Measurements from ENCODE around the gene RPL18. TPM values are rescaled to one million over a fixed set of nuclear protein-coding genes. Genes with fewer than 3 reads are reported as not detected.

Gene RPL18
- total RNA-seq, 1 donor from 2014 or later: 876 TPM

DNA sequence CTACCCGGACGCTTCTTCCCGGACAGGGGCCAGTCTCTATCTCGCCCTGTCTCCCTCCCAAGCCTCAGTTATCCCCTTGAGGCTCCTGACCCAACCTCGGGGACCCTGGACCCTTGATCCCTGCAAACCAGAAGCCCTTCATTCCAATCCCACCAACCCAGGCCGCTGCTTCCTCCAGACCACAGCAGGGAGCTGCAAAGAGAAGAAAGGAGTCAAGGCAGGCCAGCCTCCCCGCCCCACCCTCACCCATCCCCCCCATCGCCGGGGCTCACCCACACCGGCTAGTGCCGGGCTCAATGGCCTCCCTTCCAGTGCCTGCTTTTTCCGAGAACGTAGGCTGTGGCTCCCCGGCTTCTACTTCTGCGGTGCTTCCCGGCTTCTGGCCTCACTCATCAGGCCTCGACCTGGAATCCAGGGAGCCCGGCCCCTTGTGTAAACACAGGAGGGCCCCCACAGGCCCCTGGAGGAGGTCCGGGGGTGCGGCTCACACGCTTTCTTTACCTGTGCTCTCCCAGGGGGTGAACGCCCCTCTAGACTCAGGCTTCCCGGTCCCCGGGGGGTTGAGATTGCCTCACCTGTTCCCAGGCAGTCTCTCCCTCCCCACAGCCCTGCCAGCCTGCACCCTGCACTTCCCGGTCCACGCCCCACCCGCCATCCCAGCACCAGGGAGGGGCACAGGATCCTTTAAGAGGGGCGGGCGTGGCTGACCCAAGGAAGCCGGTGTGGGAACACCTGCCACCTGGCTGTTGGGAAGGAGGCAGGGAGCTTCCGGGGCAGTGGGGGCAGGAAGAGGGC is 4.3 kb downstream of the RPL18 start, which contains the start of gene FAM83E:
TSS of gene FAM83E (minus strand) at position 641 of the 795 bp plus-strand sequence. CDS start 1,704 bp downstream, outside the sequence.
- no peak for DNase-seq (ENCODE audit: low spot score)

DNA sequence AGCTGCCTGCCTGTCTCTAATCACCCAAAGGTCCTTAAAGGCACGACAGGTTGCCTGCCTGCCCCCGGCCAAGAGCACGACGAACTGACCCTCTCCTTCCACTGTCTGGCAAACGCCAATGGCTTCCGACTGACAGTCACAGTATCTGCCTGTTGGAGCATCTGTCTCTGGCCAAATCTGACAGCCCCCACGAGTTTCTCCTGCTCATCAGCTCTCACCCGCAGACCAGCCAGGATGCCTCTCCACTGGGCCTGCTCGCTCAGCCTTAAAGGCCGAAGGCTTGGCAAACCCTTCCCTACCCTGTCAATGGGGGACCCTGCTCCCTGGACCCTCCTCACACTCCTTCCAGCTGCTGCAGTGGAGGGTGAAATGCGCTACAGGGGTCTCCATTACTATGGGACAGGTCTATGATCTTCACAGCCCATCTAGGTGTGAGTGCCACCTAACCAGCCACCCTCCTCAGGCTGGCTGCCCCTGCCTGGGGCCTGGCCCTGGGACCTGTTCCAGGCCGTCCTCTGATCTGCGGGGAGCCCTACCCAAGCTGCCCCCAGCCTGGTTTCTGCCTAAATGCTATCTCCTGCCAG is 5.0 kb downstream of the RPL18 start:
- DNase-seq (ENCODE audit: low spot score): no peak

DNA sequence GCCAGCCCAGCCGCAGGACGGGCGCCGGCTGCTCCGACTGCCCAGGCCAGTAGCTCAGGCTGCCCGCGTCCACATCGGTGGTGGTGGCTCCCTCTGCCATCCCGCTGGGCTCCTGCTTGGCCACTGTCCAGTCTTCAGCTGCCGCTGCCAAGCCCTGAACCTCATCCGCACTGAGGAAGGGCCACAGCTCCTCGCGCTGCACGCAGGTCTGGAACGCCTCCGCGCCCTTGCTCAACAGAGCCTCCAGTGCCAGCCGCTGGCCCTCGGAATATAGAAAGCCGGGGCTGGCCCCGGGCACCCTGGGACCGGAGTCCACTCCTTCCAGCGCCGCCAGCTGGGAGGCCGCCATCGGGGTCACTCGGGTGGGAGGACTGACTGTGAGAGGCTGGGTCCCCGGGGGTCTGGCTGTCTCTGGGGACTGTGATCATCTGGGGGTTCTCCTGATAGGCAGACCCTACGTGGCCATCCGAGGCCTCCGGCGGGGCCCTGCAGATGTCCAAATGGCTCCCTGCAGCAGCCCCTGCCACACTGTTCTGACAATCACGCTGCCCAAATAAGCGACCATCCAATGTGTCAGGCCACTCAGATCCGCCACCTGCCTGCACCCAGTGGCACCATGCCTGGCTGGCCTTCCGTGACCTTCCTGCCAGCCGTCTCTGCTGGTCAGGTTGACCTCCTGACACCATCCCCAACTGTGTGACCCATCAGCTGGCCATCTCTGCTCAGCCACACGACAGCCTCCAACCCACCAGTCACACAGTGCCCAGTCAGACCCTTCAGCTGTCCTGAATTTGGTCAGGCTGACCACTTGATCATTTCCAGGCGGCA is 5.7 kb downstream of the RPL18 start:
- DNase-seq (ENCODE audit: low spot score): no peak

DNA sequence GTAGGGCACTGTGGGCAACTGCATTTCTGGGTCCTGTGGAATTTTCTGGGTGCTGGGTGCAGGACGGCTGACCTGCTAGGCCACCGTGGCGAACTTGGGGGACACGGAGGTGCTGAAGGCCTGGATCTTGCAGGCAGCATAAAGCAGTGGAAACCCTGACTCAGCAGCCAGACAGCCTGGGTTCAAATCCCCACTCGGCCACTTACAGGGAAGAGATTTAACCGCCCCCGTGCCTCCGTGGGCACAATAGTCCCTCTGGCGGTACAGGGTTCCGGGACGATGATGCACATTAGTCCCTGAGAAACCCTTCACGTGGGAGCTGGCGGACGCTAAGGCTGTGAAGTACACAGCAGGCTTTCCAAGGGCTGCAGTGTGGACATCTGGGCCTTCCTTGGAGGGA is 7.1 kb downstream of the RPL18 start:
- no peak for DNase-seq (ENCODE audit: low spot score)

DNA sequence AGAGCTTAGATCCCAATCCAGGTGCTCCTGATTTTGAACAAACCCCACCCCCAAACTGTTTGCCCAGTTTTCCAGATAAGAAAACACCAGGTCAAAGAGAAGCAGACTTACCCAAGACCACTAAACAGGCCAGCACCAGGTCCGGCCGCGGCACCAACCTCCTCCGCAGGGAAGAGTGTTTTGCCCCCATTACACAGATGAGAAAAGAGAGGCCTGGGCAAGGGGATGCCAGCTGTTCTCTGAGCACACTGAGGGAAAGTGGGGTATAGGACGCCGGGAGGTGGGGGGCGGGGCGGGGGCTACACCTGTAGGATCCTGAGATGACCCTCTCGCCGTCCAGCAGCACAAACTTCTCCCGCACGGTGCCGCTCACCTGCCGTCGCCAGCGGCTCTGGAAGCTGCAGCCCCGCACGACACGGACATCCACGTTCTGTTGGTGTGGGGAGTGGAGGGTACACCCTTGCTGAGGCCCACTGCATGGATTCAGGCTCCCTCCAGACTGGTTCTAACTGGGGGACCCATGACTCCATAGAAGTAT is 9.3 kb downstream of the RPL18 start:
- DNase-seq (ENCODE audit: low spot score): no peak

DNA sequence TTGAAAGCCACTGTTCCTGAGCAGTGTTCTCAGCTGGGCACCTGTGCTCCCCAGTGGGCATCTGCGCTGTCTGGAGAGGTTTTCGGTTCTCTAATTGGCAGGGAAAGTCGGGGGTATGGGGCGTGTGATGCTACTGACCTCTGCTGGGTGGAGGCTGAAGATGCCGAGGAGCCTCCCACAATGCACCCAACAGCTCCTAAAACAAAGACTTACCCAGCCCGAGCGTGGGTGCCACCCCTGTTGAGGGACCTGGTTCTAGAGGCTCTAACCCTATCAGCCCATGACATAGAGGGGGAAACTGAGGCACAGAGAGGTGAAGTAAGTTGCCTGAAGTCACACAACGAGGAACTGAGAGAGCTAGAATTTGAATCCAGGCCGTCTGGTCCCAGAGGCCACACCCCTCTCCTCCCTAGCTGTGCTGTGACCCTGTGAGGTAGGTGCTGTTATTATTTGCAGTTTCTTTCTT is 10.1 kb downstream of the RPL18 start:
- no peak for DNase-seq (ENCODE audit: low spot score)

GRCh38 chr19:48607359-48607755 is 11.6 kb downstream of the RPL18 start:
- no peak for DNase-seq (ENCODE audit: low spot score)

DNA sequence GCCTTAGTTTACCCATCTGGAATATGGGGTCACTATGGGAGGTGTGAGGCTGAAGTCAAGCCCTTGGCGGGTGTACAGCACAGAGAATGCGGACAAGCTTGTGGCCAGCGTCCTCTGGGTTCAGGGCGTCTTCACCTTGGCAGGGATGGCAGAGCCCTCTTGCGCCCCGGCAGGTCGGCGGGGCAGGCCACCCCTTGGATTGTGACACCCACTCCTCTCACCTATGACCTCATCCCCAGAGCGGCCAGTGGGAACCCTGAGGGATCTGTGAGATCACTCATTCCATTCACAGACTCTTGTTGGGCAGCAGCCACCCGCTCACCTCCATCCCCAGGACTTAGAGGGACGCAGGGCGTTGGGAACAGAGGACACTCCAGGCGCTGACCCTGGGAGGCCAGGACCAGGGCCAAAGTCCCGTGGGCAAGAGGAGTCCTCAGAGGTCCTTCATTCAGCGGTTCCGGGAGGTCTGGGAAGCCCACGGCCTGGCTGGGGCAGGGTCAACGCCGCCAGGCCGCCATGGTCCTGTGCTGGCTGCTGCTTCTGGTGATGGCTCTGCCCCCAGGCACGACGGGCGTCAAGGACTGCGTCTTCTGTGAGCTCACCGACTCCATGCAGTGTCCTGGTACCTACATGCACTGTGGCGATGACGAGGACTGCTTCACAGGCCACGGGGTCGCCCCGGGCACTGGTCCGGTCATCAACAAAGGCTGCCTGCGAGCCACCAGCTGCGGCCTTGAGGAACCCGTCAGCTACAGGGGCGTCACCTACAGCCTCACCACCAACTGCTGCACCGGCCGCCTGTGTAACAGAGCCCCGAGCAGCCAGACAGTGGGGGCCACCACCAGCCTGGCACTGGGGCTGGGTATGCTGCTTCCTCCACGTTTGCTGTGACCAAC is 12.3 kb downstream of the RPL18 start, which contains the start of gene SPACA4:
TSS of gene SPACA4 (plus strand) at position 280 of the 896 bp plus-strand sequence. CDS start at position 517, 237 bp downstream.
- DNase-seq (ENCODE audit: low spot score): no peak

GRCh38 chr19:48603850-48604249 is 15.1 kb downstream of the RPL18 start:
- DNase-seq (ENCODE audit: low spot score): no peak

GRCh38 chr19:48603449-48603848 is 15.5 kb downstream of the RPL18 start:
- no peak for DNase-seq (ENCODE audit: low spot score)

DNA sequence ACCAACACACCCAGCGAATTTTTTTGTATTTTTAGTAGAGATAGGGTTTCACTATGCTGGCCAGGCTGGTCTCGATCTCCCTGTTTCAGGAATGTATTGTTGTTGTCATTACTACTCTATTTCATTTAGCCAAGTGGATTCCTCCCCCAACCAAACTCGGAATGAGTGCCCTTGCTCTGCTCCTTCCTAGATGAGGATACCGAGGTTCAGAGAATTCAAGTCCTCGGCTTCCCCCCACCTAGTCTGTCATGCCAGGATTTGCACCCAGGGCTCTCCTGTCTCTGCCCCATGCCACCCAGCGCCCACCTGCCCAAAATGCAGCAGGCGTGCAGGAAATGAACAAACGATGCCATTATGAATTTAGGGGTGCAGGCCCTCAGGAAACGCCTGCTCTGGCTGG is 16.0 kb downstream of the RPL18 start:
- no peak for DNase-seq (ENCODE audit: low spot score)

DNA sequence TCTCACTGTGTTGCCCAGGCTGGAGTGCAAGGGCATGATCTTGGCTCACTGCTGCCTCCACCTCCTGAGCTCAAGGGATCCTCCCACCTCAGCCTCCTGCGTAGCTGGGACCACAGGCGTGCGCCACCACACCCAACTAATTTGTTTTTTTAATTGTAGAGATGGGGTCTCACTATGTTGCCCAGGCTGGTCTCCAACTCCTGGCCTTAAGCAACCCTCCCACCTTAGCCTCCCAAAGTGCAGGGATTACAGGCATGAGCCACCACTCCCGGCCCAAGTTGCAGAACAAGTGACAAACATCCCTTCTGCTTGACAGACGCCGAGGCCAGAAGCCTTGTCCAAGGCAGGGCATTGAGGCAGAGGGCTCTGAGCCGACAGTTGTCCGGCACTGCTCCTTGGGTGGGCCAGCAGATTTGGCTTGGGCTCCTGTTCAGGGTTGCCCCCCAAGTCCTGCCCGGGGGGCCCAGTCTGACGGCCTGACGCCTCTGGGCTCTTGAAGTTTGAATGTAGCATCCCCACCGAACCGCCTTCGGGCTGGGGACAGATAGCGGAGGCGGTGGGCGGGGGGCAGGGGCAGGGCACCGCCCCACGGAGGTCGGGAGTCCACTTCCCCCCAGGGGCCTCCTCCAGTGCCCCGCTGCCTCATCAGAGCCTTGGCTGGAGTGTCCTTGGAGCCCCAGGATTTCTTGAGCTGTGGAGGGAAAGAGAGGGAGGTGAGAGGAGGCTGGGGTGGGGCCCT is 18.1 kb downstream of the RPL18 start:
- no peak for DNase-seq (ENCODE audit: low spot score)

DNA sequence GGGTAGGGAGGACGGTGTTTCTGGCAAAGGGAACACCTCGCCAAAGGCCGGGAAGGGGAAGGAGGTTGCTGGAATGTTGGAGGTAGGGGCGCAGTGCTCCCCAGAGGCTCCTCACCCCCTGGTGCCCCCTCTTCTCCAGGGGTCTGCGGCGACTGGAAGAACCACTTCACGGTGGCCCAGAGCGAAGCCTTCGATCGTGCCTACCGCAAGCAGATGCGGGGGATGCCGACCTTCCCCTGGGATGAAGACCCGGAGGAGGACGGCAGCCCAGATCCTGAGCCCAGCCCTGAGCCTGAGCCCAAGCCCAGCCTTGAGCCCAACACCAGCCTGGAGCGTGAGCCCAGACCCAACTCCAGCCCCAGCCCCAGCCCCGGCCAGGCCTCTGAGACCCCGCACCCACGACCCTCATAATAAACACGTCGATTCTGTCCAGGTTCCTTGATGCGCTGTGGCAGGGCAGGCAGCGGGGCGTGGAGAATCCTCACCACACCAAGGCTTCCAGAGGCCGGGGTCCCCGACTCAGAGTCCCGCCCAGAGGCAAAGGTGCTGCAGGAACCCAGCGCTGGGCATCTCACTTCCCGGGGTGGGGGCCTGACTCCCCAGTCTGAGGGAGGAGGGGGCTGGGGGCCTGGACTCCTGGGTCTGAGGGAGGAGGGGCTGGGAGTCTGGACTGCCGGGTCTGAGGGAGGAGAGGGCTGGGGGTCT is 19.8 kb downstream of the RPL18 start:
- no peak for DNase-seq (ENCODE audit: low spot score)

- no peak for DNase-seq (ENCODE audit: low spot score)
These were observed 22.1 kb downstream of the RPL18 start for GRCh38 chr19:48596679-48597465.

- DNase-seq (ENCODE audit: low spot score): no peak
These were observed 22.7 kb downstream of the RPL18 start for GRCh38 chr19:48596237-48596636.

DNA sequence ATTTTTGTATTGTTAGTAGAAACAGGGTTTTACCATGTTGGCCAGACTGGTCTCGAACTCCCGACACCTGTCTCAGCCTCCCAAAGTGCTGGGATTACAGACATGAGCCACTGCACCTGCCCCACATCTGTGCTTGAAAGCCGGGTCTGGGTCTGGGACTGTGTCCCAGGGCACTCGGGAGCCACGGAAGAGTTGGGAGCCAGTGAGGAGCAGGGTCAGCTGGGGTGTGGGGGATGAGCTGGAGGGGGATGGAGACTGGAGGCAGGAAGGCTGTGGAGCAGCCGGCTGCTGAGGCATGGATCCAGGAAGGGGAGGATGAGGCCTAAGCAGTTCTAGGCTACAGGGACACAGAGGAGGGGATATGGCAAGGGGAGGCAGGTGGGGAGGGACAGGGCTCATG is 23.1 kb downstream of the RPL18 start:
- no peak for DNase-seq (ENCODE audit: low spot score)

DNA sequence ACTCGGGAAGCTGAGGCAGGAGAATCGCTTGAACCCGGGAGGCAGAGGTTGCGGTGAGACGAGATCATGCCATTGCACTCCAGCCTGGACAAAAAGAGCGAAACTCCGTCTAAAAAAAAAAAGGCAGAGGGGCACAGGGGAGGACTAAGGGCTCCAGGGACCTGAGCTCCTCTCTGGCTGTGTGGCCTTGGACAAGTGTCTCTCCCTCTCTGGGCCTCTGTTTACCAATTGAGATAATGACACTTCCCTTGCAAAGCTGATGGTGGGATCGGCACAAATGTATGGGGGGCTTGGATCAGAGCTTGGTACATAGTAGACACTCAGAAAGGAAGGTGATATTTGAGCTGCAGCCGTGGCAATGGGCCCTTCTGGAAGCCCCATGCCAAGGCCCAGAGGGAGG is 23.8 kb downstream of the RPL18 start:
- no peak for DNase-seq (ENCODE audit: low spot score)

GRCh38 chr19:48591021-48591420 is 28.0 kb downstream of the RPL18 start:
- no peak for DNase-seq (ENCODE audit: low spot score)
